Suppressor macrophage treated with lipopolysaccharide for 4 hours (primary cell): ENCODE measurements around the gene TMEM115.

Experiments
- DNase-seq: peaks from one replicate; pipeline ENCODE4 v3.0.0-alpha.2; 2020

TMEM115 gene, protein sequence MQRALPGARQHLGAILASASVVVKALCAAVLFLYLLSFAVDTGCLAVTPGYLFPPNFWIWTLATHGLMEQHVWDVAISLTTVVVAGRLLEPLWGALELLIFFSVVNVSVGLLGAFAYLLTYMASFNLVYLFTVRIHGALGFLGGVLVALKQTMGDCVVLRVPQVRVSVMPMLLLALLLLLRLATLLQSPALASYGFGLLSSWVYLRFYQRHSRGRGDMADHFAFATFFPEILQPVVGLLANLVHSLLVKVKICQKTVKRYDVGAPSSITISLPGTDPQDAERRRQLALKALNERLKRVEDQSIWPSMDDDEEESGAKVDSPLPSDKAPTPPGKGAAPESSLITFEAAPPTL

DNA sequence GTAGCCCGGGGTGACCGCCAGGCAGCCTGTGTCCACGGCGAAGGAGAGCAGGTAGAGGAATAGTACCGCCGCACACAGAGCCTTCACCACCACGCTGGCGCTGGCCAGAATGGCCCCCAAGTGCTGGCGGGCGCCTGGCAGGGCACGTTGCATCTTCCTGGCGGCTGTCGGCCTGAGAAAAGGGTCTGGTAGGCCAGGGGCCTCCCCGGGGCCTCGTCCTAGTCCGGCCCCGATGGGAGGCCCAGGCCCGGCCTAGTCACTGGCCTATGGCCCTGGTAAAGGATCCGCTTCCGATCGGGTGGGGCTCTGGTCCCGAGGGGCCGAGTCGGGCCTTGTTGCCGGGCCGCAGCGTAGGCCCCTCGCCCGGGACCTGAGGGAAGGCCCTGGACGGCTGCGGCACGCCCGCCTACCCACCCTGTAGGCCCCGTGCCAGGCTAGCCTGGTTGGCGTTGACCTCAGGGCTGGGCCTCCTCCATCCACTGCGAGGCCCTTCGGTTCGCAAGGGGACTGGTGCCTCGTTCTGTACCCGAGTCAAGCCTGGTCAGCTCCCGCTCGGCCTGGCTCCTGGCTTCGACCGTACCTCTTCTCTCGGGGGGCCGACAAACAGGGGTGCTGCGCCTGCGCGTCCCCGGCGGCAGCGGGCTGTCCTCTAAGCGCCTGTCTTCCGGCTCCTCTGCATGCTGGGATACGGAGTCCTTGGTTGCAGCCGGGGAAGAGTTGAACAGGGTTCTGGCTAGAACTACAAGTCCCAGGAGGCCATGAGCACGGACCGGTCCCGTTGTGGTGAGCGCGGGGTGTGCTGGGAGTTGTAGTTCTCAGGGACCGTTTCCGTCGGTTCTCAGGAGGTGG, at the start of gene TMEM115:
TSS of gene TMEM115 (minus strand) at position 611 of the 849 bp plus-strand sequence. CDS start at position 153, 458 bp downstream.
- DNase-seq: peak; percentile 97

DNA sequence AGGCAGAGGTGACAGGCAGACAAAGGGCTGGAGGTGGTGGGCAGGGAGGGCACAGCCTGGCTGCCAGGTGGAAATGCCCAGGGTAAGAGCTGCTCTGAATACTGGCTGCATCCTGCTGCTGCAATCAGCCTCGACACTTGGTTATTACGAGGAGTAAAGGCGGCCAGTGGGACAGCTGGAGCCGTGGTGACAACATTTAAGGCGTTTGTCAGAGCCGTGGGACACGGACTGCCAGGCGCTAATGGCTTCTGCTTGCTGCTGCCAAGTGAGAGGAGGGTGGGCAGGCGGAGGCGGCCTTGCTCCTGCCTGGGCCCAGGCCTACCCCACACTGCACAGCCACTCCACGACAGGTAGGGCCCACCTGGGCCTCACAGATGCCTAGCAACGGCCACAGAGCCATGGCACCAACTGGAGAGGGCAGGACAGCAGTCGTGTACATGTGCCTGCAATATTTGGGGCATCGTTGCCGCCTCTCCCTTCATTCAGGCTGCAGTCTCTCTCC, 49.2 kb upstream of the TMEM115 start:
- DNase-seq: no peak

DNA sequence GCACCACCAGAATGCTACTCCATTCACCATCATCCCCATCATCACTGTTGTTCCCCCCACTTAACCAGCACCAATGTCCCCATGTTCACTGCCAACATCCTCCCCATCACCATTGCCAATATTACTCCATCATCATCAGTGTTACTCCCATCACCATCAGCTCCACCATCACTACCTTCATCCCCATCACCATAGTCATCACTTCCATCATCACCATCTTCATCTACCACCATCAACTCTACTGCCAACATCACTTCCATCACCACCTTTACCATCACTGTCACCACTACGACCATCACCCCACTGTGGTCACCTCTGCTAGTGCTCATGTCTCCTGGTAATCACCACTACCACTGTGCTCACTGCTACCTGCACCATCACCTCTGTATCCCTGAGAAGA, 47.2 kb upstream of the TMEM115 start:
- no peak for DNase-seq

DNA sequence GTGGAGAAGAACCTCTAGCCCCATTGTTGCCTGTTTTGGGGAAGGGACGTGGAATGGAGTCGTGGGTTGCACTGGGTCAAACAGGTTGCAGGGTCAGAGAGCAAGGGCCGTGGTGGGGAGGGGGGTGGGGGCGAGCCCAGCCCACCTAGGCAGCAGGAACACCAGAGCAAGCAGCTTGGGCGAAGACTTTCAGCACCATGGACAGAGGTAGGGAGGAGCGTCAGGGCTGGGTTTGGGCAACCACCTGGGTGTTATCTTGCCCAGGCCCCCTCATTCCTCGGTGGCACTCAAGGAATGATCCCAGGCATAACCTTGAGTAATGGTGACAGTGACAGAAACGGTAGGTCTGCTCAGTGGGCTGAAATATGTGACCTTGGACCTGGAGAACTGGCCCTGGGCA, 45.9 kb upstream of the TMEM115 start:
- DNase-seq: peak; percentile 20

DNA sequence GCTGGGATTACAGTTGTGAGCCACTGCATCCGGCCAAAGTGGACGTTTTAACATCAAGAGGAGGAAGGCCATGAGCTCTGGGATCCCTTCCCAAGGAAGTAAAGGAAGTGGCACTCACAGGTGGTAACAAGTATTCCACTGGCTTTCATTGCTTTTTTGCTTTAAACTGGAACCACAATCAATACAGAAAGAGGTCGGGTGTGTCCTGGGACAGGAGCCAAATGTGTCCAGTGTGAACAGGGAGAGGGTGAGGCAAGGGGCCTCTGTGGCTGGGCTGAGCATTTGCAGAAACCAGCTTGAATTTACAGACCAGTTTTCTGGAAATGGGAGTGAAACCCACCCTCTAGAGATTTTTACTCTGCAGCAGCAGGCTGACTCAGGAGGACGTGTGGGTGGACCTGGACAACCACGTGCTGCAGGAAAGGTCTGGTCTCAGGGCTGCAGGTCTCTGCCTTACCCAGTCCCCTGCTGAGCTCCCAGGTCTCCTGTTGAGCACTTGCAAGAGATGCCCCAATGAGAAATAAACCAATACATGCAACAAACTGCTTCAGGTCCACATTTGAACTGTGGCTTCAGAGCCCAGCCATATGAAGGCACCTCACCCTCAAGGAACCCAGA, 42.8 kb upstream of the TMEM115 start:
- DNase-seq: no peak

DNA sequence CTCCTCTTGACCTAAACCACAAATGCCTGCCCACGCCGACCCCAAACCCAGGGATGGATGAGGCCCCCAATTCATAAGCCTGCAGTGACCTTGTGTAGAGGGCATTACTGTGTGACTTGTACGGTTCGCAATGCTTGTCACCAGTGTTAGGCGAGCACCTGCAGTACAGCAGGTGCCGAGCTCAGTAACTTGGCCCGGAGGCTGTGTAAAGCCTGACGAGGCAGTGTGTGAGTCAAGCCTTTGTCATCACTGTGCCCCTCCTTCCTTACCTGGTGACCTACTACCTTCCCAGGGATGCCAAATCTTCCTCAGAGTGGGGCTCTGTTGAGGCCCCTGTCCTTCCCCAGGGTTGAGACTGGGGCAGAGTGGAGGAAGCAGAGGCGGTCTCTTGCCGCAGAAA, 37.2 kb upstream of the TMEM115 start:
- no peak for DNase-seq

DNA sequence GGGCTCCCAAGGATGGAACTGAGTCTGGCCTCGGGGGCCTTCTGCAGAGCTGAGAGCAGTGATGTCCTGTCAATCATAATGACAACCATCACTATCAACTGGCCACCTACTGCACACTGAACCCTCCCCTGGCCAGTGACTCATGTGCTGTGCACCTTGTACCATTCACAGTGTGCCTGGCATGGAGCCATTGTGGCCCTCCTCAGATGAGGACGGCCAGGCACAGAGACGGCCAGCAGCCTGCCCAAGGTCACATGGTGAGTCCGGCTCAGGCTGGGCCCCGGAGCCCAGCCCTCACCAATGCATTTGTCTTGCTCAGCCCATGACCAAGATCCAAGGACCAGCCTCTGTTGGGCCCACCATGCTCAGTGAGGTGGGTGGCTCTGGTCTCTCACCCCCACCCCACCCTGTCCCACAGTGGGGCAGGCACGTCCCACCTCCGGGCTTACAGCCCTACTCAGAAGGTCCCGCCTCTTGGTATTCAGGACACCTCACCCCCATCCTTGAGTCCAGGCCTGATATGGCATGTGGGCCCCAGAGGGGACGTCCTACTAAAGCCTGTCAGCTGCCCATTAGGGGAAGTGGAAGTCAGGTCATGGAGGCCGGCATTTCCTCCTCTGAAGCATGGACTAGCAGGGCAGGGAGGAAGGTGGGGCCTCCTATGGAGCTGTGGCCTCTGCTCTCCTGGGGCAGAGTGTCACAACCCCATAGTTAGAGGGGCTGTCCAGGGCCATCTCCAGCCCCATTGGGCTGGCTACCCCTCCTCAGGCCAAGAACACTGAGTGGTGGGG, 35.9 kb upstream of the TMEM115 start:
- DNase-seq: peak; percentile 75

DNA sequence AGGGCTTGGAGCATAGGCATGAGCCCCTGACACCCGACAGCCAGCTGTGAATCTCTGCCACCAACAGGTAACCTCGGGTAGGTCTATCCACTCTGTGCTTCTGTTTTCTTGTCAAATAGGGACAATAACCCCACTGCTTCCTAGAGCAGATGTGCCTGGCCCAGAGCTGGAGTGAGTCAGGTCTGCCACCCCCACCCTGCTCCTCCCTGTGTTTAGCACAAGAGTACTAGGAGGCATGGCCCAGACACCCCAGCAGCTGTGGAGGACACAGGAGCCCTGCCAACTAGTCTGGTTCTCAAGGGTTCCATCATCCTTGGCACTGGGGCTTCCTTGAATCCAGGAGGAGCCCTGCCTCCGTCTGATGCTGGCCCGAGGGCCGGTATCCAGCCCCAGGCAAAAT, 33.7 kb upstream of the TMEM115 start:
- no peak for DNase-seq

DNA sequence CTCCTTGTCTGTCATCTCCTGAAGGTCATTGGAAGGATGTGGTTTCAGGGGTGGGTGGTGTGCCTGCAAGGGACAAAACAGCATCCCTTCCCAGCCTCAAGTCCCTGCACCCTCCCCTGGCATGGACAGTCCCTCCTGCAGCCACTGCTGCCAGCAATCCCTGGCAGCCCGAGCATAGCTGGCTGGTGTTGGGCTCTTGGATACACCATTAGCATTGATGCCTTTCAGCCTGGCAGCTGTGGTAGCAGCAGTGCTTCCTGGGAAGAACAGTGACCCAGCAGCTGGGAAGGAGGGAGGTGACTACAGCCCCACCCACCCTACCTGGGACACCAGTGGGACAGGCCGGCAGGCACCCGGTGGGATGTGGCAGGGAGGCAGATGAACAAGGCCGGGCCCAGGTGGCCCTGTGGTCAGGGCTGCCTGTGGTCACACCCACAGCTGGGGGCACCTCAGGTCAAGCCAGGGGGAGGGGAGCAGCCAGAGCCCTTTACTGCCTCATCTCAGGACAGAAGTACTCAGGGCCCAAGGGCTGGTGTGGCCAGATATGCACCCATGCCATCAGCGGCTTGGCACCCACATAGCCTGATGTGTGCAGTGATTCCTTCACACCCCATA, 32.9 kb upstream of the TMEM115 start:
- no peak for DNase-seq

DNA sequence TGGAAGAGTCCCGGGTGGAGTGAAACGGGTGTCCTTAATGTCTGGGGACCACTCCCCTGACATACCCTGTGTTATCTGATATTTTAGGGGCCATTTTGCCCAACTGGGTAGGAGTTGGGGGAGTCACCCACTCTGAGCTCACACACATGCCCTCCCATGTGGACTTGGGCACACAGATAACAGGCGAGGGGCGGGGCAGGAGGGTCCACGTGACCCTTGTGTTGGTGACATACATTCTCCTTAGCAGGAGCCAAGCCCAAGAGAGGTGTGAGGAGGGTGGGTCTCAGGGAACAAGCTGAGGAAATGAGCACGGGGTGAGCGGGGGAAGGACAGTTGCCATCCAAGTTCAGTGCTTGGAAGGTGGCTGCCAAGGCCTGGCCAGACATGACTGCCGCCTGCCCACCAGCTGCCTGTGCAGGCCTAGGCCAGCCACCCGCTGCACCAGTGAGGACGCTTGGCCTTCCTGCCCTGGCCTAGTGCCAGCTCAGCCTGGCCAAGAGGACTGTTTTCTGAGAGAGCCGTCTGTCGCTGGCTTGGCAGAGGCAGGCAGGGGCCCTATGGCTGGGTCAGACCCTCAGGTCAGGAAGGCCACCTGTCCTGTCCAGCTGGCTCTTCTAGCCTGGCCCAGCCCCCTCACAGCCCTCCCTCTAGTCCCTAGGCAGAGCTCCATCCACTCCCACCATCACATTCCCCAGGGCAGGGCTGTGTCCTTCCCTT, 31.3 kb upstream of the TMEM115 start:
- no peak for DNase-seq

DNA sequence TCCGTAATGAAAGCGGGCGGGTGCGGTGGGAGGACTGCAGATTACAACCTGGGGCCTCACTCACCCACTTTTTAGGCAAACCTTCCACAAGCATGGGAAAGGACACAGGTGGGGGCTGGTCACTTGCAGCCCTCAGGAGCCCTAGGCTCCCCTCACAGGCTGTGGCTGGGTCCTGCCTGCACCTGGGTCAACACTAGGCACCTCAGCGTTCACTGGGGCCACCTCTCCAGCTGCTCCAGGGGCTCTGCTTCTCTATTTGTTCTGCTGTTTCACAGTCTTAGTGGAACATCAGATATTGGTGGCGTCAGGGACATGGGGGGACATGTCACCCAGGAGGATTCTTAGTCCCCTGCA, 30.1 kb upstream of the TMEM115 start:
- no peak for DNase-seq

DNA sequence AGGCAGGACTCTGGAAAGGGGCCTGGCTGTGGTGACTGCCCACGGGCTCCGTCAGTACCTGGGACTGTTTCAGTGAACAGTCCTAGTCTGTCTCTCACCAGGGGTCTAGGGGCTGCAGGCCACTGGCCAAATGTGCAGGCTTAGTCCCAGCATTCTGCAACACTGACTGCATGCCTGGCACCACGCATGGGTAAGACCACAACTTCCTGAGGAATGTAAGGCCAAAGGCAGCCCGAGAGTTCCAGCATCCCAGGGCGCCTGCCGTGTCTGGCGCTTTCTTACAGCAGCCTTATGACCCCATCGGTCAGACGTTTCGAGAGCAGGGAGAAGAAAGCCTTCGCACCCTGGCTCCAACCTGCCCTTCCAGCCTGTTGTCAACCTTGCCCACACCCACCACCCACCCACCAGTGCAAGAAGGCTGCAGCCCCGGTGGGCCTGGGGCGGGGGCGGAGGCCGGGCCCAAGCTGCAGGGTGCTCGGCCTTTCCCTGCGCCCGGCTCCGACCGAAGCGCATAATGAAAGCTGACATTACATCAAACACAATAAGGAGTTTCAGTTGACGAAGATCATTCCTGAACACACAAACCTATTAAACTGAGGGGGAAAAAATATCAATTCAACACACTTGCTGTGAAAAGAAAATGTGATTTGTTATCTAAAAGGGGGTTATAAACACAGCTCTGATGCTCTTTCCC, 29.5 kb upstream of the TMEM115 start:
- DNase-seq: no peak

DNA sequence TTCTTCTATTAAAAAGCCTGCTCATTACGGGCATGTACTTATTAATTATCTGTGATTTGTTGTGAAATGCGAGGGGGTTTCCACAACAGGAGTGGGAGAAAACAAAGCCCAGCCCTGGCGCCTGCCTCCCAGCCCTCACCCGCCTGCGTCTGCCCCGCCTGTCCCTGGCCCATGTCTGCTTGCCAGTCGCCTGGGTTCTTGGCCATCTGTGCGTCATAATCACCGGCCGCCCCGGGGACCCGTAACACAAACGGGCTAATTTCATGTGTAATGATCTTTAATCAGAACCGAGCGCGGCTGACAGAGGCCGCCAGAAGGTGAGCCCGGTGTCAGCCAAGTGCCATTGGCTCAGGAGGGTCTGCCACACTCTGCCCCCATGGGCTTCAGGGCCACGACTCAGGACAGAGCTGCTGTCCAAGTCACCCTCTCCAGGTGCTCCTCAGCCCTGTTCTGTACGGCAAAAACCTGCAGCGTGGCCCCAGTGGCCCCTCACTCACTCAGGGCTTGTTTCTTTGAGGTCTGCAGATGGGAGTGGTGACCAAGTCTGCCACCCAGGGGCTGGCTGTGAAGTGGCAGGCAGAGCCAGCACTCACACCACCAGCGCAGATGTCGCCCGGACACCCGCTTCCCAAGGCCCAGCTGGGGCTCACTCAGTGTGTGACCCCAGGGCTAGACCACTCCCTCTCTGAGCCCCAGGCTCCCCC, 28.8 kb upstream of the TMEM115 start:
- DNase-seq: no peak

DNA sequence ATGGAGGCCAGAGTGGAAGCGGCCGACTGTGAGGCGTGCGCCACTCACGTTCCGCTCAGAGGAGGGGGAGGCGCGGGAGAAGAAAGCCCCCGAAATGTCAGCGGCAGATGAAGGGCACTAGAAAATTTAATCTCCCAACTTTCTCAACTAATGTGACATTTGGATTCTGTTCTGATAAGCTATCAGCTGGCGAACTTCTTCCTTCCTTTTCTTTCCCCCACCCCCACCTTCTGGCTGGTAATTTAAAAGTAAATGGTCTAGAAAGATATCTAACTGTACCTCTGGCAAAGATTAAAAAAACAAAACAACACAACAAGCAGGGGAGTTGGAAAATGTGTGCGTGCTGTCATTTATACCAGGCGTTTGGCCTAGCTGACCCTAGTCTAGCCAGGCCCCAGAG, 26.4 kb upstream of the TMEM115 start:
- DNase-seq: no peak

DNA sequence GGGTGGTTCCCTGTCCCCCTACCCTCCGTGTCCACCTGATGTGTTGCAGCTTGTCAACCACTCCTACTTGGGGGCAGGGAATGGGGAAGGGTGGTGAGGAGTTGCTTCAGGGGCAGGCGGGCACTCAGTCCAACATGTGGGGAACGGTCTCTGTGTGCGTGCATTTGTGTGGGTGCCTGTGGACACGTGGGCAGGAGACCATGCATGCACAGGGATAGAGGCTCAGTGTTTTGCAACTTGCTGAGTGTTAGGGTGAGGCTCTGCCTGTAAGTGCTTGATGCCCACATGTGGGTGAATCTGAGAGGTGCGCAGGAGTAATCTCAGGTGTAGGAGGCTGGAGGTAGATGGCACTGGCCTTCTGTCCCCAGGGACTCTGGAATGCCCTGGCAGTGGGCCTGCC, 24.4 kb upstream of the TMEM115 start:
- no peak for DNase-seq

DNA sequence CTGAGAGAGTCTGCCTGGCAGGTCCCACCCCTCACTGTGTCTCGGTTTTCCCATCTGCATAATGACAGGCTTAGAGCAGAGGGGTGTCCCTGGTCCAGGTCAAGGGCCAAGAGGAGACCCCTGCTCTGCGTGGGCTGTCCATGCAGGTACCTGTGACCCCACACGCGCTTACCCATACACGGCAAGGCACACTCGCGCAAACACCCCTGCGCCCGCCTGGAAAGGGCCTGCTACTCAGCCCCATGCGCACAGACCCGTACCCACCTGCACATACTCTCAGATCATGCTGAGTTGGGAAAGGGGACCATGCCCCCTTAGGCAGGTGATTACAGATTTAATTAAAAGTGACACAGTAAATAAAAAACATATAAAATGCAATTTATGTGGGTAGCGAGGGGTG, 23.4 kb upstream of the TMEM115 start:
- no peak for DNase-seq

DNA sequence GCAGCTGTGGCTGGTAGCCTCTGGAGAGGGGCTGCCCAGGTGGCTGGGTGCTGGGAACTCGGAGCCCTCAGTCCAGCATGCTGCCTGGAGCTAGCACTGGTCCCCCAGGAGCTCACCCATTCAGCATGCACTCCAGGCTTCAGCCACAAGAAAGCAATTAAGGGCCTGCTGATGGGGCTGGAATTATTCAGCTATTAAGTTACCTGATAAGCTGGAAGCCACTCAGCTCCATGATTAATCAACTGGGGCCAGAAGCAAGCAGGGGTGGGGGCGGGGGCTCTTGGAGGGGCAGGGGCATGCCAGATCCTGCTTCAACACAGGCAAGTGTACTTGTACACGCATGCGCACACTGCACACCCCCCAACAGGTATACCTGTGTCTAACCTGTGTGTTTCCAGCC, 22.1 kb upstream of the TMEM115 start:
- no peak for DNase-seq

DNA sequence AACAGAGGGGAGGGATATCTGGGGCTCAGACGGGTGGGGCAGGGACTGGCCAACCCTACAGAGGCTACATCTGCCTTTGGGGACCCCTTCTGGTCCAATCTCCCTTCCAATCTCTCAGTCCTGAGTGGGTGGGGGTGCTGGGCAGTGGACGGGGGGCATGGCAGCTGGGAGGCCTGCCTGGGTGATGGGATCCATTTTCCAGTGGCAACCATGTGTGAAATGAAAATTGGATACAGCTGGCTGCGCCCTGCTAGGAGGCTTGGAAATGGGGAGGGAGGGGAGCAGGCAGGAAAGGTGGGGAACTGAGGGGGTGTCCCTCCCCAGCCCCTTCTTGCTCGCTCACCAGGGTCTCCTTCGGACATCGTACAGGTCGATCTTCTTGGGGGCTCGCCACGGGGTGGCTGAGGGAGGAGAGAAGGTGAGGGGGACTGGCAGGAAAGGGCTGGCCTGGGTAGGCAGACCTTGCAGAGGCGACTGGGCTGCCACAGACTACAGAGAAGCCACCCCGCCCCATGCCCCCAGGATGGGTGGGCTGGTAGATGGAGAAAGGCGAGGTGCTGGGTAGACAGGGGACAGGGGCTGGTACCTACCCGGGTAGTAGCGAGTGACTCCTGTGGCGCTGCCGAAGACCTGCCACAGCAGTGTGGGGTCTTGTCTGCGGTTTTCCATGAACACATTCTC, 21.2 kb upstream of the TMEM115 start:
- DNase-seq: no peak

DNA sequence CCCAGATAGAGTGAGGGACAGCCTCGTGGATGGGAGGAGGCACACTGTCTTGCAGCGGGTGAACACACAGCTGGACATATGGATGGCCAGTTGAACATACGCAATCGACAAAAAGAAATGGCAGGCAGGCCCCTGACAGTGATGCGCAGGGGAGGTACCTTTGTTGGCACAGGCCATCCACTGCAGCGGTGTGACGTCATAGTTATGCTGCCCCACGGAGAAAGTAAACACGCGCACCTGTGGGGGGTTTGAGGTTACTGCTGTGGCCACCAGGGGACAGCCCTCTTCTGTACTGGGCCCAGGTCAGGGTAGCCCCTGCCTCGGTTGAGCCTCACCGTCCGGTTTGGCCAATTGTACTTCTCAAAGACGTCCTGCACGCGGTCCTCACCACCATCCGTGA, 19.4 kb upstream of the TMEM115 start:
- no peak for DNase-seq

DNA sequence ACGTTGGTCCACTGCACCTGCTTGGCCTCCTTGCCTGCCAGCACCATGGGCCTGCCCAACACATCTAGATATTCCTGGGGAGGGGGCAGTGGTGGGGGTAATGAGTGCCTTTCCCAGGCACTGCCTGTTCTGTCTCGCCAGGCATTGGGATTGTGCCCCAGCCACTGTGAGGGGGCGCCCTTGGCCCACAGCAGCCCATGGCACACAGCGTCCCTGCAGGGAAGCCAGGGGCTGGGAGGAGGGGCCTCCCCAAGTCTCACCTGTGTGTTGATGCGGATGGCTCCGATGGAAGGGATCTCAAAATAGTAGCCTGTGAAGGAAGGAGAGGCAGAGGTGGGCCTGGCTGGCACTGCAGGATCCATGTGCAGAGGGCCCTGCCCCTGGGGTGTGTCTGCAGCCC, 18.7 kb upstream of the TMEM115 start:
- no peak for DNase-seq
